Skin of body (tissue), 2 donors: ENCODE data around the gene CDH23. TPM values are rescaled to one million over a fixed set of nuclear protein-coding genes. Genes with fewer than 3 reads are reported as not detected.

ENCODE experiments used
- DNase-seq: peaks from one replicate; lab custom pipeline; 2025; lab: John Stamatoyannopoulos, UW
- total RNA-seq: library from RNA; depleted of rRNA; stranded (reverse); fragments of >200 nt; gene quantifications from one replicate; pipeline ENCODE4 v1.2.3, GENCODE V29; 2014

Gene CDH23
- total RNA-seq, 1 donor from 2014 or later, result 6.3 TPM

DNA sequence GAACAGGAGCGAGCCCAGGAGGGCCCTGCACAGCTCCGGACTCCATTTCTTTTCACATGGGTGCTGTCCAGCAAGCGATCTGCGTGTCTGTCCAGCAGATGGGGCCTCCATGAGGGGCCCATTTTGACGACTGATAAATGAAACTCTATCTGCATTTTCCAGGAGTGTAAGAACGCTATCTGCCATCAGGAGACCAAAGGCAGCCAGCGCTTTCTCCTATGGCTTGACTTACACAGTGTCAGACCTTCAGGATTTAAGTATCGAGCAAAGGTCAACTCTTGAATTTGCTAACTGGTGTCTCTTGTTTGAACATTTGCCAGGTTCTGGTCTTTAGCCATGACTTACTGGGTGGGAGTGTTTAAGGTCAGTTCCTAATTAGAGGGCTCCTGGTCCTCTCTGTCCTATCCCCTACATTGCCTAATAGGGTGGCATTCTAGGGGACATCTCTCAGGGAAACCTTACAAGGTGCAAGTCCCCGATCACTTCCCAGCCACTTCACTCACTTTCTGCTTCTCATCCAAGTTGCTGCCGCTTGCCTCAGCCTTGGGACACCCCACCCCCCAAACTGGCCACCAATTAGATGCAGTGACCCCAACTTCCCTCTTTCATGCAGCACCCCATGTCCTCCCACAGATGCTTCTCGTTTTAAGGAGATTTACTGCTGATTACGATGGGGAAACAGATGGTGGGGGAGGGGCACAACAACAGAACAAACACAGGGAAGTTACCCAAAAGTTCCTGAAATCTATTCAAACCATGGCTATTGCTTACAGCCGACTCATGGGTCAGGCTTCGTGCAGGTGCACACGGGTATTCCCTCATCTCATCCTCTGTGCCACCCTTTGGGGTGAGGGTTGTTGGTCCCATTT lies 356.6 kb downstream of the CDH23 start:
- DNase-seq, result no peak

DNA sequence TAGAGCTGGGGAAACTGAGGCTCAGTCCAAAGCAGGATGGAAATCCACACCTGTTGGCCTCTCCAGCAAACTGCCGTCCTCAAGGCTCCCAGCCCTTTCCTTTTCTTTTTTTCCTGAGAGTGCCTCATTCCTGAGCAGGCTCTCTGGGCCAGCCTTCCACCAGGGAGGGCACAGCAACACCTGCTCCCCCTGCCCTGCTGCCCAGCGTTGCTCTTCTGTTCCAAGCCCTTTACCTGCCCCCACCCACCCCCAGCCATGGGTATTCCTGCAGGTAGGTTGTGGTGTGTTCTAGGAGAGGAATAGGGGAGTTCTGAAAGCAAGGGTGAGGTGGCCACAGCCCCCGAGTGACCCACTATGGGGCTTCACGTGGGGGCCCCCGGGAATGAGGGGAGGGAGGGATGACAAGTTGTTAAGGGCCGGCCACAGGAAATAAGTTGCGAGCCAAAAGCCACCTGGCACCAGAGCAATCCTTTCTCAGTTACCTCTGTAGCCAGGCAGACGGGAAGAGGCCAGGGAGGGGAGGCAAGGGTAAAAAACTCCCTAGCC lies 357.3 kb downstream of the CDH23 start:
- no peak for DNase-seq

DNA sequence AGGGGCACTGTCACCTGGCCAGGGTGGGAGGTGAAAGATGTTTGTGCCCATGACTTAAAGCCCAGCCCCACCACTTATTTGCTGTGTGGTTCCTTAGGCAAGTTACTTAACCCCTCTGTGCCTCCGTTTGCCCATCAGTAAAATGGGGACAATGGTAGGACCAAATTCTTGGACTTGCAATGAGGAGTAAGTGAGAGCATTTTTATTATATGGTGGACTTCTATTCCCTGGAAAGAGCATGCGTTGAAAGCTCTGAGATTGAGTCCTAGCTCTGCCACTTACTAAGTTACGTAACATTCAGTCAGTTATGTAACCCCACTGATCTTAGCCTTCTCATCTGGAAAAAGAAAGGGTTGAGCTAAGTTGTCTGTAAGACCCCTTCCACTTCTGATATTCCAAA lies 357.8 kb downstream of the CDH23 start:
- no peak for DNase-seq

DNA sequence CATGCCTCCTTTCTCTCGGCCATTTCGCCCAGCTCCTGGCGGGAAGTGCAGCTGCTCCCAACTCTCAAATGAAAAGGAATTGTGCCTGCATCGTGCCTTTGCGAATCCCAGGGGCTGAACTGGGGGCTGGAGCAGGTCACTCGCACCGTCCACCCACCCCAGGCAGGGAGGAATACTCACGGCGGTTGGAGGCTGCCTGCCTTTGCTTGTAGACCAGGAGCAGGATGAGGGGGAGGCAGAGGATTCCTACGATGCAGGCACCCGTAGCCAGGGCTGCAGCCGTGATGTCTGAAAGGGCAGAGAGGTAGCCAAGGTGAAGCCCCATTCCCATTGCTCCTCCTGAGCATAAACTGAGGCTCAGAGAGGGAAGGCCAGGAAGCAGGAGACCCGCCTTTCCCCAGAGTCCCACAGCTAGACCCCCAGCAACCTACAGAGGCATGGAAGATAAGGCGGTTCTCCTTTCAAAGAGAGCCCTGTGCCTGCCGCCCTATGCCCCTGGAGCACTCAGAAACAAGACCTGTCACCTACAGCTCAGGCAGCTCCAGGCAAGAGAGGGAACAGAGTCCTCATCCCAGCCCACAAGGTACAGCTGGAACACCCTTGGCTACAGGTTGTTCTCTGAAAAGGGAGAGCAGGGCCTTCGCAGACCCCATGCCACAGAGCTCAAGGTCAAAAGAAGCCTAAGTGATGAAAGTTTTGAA lies 358.6 kb downstream of the CDH23 start:
- no peak for DNase-seq

DNA sequence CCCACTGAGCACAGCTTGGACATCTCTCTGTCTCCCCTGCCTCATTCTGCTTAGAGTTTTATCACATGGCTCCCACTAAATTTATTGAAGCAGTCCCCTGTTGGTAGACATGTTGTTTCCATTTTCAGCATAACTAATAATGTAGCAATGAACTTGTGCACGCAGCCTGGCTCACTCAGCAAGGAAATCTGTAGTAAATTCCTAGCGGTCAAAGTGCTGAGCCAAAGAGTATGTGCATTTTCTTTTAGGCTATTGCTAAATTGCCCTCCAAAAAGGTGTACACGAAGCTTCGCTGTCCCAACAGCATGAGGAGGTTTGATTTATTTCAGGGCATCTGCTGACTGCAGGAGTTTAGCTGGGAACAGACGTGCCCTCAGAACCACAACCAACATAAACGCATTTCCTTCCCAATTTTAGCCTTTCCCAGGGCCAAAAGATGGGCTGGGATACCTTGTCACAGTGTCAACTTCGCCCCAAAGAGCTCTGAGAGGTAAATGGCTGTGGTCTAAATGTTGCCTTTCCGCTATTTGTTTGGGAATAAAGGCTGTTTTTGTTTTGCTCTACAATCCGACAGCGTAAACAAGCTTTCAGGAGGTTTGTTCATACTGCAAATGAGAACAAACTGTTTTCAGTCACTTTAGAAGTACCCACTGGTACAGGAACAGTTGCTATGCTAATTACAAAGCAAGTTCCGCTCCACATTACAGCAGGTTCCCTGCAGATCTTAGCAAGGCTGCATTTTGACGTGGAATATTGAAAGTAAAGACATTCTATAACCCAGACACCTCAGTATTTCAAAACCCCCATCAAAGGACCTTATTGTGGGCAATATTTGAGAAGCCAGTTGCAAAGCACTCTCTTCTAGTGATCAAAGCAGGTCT lies 359.8 kb downstream of the CDH23 start:
- peak; percentile 53 for DNase-seq

DNA sequence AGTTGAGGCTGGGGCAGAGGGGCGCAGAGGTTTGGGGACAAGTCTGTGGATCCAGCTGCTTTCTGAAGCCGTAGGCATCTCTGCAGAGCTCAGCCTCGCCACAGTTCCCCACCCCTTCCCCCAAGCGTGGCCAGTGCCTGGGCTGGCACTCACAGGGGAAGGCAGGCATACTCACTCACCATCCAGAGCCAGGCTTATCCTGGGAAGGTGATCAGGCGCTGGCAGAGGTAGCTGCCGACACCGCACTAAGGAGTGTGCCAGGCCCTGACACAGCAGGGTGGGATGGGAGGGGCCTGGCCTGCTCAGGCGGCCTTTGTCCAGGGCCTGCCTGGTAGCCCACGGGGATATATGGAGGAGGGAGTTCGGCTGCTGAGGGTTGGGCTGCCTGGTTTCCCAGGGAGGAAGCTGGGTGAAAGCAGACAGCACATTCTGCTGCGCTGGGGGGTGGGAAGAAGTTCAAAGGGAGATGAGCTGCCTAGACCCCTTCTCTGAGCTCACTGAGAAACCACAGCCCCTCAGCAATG lies 360.7 kb downstream of the CDH23 start:
- DNase-seq, result no peak

DNA sequence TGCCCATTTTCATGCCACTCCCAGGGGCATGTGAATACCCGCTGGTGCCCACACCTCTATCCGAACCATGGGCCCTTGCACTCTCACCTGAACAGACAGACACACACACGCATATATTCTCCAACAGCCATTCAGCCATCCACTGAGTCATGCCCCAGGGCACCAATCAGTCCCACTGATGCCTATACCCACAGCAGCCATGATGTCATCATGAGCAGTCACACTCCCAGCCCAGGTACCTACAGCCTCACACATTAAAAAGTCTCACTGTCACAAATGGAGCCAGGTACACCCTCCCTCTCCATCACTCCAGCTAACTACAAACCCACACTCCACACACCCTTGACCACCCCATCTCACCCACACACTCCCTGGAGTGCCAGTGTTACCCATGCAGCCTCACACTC lies 364.4 kb downstream of the CDH23 start:
- no peak for DNase-seq

DNA sequence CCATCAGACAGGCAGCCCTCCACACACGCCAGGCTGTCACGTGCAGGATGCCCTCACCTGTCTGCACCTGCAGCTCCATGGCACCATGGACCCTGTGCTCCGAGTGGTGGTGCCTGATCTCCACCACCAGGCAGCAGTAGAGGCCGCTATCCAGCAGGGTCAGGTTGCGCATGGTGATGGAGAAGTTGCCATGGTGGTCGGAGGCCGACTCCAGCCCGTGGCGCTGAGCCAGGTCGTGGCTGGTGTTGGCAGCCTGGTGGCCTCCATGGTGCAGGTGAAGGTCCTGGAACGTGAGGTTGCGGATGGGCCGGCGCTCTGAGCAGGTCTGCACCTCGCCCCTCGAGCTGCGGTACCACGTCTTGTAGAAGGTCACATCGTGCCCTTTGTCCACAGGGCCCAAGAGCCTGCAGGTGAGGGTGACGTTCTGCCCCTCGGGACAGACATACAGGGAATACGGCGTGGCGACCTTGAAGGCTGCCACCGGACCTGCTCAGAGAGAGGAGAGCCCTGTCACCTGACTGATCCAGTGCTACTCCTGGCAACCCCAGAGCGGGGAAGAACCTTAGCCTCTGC lies 364.9 kb downstream of the CDH23 start:
- DNase-seq, result no peak

DNA sequence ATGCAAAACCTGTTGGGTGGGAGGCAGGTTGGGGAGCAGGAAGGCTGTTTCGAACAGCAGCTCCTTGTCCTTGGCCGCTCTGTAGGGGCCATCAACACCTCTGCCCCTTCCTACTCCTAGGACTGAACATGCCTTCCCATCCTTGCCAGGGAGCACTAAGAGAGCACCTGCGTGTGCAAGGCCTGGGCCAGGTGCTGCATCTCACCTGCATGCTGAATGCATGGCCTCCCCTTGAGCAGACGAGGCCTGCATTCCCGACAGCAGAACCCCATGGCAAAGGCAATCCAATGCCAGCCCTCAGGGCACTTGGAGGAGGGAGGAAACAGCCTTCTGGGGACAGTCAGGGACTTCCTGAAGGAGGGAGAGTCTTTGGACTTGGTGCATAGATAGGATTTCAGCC lies 365.6 kb downstream of the CDH23 start:
- no peak for DNase-seq

DNA sequence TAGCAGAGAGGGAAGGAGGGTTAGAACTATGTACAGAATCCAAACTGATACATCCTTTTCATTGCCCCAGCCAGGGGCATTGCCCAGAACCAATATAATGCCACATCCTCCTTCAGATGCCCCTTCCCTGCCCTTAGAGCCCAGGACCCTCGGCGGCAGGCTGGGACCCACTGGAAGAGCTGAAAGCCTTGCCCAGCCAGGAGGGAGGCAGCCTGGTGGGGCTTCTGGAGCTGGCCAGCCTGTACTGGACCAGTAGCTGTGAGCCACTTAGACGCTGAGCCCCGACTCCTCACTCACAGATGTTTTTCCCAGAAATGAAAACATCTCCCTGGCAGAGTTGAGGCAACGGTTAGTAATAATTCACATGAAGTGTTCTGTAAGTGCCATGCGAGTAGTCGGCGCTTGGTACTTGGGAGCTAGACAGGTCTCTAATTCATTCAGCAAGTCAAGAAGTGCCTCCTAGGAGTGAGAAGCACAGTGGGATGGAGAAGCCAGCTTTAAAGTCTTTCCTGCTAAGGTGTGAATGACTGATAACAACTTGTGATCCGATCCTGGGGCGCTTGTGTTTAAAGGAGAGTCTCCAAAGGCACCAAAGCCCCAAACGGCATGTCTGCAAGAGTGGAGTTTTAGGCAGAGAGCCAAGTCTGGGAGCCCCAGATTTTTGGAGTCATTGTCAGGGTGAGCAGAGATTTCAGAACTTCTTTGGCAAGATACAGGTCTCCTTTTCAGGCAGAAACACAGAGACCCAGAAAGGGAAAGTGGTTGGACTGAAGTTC lies 366.8 kb downstream of the CDH23 start:
- no peak for DNase-seq

DNA sequence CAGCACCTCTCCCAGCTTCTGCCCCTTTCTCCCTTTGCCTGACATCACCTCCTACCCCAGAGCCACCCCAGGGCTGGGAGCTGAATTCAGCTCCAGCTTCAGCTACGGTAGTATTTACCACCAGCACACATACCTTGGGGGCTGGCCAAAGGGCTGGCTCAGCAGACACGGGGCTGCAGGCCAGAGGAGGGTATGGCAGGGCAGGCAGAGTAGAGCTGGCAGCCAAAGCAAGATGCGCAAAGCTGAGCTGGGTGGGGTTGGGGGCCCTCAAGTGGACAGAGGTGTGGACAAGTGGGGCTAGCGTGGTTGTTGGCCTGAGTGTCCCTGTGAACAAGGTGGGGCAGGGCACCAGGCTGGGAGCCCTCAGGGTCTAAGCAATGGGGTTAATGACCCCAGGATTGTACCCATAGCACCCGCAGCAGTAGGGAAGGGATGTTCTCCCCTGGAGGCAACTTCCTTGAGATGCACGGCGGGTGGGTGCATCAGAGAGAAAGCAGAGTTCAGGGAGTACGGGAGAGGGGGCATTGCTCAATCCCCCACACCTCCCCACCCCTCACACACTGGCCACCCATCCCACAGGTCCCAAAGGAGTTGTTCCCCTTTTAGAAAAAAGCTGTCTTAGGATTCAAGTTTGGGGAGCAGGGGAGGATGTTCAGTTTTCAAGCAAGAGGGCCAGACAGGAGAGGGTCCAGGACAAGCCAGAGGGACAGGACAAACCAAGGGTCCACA lies 368.6 kb downstream of the CDH23 start:
- DNase-seq, result no peak

DNA sequence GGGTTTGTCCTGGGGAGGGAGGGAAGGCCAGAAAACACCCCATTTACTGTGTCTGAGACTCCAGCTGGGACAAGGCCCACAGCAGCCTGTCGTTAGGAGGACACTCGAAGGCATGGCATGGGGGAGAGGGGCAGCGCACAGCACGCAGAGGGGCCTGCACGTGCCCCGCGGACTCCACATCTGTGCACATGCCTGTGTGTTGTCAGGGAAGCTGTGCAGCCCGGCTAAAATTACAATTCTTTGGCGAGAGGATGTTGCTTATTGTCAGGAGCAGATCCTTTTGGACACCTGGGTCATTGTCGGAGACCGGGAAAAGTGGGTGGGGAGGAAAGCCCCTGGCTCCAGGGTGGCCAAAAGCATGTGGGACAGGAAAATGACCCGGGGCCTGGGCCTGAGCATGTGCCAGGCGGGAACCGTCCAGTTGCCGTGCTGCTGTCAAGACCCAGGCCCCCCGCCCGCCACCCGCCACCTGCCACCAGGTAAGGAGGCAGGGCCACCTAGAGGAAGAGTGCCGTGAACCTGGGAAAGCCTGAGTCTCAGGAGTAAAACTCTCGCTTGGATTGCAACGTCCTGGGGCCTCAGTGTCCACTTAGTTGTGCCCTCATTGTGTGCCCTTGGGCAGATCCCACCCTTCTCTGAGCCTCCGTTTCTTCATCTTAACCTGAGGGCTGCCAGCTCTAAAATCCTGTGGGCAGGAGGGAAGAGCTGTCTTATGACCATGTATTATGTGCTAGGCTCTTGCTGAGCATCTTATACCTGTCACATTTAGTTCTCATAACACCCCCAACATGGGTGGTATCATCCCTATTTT lies 369.4 kb downstream of the CDH23 start:
- DNase-seq, result no peak

DNA sequence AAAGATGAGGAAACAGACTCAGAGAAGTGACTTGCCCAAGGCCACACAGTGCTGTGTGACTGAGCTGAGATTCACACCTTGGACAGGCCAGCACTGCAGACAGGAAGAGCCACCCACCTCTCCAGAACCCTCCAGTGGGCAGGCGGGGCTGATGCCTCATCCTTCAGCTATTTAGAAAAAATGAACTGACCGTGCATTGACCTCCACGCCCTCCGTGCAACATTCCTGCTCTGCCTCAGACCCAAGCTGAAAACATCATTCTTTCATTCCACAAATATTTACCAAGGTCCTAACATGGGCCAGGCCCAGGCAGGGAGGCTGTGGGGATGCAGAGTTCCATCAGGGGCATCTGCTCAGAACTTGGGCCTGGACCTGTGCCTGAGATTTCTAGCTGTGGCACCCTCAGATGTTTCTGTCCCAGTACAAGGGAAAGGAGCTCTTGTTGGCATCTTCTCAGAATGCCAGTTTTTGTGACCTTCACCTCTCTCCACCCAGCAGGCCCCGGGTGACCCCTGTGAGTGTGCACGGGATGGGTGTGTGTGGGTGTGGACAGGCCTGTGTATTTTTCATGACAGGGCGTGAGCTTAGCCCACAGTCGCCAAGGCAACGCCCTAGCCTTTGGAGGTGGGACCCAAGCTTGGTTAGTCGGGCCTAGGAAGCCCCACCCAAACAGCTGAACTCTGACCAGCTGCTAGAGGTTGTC lies 370.1 kb downstream of the CDH23 start:
- peak; percentile 13 for DNase-seq

DNA sequence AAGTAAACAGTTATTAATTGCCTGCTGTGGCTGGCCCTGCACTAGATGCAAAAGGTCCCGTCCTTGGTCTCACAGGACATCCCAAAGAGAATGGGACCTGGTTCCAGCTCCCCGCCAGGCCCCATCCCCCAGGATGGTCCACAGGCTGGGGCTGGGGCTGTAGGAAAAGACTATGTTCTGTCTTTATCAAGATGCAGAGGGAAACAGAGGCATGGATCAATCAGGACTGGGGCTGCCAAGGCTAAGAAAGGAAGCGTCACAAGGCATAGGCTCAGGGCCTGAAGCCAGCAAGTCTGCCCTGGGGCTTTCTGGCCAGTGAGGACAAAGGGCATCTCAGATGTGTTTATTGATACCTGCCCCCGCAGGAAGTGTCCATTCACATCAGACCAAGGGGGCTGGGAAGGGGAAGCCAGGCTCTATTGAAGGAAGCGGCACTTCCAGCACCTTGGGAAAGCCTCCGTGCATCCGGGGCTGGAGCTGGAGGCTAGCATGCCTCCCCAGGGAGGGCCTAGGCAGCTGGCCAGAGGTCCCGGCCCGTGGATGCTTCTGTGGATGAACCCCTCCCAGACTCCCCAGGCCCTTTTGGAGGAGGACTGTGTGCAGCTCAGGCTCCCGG lies 370.8 kb downstream of the CDH23 start:
- no peak for DNase-seq

DNA sequence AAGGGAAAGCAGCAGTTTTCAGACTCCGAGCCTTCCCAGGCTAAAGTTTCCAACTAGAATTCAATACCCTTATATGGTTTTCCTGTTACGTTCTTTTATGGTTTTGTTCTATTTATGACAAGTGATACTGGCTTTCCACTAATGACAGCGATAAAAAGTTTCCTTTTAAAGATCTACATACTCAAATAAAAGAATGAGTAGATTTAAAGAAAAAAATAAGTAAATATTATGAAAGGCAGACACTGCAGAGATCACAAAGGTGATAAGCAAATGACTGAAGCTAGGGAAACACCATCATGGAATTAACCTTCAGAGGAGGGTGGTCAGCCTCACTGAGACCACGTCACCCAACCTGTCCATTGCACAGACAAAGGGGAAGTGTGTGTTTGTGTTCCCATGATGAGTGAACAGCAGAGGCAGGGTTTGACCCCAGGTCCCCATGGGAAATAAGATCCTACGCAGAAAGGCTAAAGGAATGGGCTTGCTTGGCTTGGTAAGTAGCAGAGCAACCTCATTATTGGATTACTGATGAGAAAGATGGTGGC lies 372.6 kb downstream of the CDH23 start:
- no peak for DNase-seq

DNA sequence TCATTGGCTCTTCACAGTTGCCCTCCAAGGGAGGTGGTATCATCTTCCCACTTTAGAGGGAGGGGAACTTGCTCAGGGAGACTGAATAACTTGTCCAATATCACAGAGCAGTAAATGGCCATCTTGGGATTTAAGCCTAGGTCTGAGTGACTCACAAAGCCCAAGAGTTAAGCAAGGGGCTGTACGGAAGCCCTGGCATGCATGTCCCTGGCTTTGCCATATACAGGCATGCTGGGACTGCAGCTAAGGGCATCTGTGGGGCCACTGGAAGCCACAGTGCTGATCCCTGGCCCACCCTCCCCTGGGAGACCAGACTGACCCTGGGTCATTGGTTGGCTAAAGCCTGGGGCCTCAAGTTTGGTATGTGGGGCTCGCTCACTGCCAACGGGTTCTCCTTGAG lies 373.5 kb downstream of the CDH23 start:
- no peak for DNase-seq

DNA sequence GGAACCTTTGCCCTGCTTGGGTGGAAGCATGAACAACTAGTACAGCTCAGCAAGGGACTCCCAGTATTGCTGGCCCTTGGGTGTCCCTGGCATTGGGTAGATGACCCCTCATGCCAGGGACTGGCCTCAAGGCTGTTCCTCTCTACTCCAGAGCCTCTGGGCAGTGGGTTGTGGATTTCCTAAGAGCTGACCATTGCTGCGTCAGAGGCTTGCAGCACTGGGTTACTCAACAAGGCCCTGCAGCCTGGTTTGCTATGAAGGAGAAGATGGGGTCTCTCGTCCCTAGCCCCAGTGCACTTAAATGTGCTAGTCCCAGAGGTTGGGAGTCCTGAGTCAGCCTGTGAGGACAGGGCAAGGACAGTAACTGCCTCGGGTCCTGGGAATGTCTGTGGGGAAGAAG lies 374.1 kb downstream of the CDH23 start:
- DNase-seq, result no peak
